NCI-H460 (cell line): ENCODE measurements around the gene PTPRT. TPM values are rescaled to one million over a fixed set of nuclear protein-coding genes. Genes with fewer than 3 reads are reported as not detected.

ENCODE experiments used
- DNase-seq: peaks from one replicate; pipeline ENCODE4 v3.0.0-alpha.2; 2016; ENCODE audit warnings: low read depth; ENCODE audit errors: extremely low read depth
- total RNA-seq: library from RNA; depleted of rRNA; stranded (reverse); fragments of >200 nt; shearing (Covaris generic); gene quantifications from 2 replicates; pipeline ENCODE4 v1.2.3, GENCODE V29; 2014

Gene PTPRT
- total RNA-seq, 1 experiment from 2014 or later: not detected

GRCh38 chr20:42594659-42595058 is 595.0 kb downstream of the PTPRT start:
- DNase-seq: no peak

DNA sequence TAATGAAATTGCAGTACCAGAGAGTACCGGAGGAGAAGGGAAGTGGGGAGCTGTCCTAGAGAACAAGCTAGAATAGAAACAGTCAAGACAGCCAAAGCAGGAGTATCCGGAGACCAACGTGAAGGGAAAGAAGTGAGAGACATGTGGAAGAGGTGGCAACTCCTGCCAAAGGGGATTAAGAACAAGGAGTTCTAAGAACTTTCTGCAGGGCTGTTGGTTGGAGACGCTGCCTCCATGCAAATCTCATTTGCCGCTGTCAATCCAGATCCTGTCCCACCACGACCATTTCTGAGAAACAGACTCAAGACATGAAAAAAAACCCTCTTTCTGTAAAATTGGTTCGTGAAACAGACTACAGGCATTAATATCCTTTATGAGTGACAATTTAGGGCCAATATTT is 595.7 kb downstream of the PTPRT start:
- DNase-seq: no peak

- no peak for DNase-seq
These were observed 599.6 kb downstream of the PTPRT start for GRCh38 chr20:42589976-42590639.

GRCh38 chr20:42588847-42589246 is 600.9 kb downstream of the PTPRT start:
- DNase-seq: no peak

- no peak for DNase-seq
These were observed 602.3 kb downstream of the PTPRT start for GRCh38 chr20:42587427-42587826.

DNA sequence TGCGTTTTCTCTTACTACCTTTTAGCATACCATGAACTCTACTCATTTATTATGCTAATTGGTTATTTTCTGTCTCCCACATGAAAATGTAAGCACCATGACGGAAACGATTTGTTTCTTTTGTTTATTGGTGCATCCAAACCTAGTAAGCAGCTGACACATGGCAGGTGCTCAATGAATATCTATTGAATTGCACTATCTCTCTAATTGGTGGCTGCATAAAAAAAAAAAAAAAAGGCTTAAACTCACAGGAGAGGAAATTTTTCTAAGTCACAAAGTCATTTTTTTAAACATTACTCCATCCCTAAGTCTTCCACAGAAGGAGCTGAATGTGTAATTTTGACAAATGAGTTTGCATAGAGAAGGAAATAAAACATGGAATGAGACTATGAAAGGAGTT is 608.4 kb downstream of the PTPRT start:
- DNase-seq: no peak

DNA sequence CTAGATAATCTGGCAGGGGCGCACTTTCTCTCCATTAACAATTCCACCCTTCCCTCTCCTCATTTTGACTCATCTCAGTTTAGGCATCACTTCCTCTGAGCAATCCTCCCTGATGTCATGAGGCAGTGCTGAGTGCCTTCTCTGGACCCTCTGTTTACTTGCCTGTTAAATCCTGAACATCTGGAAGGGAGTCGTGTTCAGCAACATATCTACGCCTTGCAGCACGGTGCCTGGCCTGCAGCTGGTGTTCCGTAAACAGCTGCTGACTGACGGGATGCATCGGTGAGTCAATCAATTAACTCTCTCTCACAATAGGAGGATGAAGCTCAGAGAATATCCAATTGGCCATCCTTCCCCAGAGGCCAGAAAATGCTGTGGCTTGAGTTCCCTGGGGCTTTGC is 613.5 kb downstream of the PTPRT start:
- DNase-seq: no peak

GRCh38 chr20:42572320-42573016 is 617.2 kb downstream of the PTPRT start:
- no peak for DNase-seq

- peak; percentile 33 for DNase-seq
These were observed 622.3 kb downstream of the PTPRT start for GRCh38 chr20:42567409-42567808.

DNA sequence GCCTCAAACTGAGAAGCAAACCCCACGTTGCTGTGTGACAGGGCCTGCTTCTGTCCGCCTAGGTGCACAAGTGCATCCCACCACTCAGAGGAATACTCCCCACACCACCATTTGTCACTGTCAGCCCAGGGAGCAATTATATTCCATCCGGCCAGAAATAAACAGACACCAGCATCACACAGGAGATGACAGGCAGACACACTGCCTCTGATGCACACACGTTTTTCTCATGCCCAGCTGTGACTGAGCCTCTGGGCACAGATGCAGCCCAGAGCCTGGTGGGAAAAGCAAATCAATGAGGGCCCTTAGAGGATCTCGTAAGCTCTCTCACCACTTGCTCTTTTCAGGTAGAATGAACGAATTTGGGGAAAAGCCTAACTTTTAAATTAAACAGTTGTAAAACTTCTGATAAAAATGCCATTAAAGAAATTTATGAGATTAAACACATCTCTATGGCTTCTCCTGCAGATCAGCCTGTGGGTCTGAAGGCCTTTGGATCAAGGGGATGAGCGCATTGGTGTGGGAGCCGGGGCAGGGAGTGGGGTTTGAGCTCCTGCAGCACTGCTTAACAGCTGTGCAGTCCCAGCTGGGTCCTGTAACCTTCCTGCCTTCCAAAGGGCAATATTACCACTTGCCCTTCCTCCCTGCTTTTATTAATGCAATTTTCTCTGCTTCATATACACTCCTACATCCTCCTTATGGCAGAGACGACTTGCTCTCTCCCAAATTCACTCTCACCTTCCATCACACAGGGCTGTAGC is 624.3 kb downstream of the PTPRT start:
- no peak for DNase-seq

DNA sequence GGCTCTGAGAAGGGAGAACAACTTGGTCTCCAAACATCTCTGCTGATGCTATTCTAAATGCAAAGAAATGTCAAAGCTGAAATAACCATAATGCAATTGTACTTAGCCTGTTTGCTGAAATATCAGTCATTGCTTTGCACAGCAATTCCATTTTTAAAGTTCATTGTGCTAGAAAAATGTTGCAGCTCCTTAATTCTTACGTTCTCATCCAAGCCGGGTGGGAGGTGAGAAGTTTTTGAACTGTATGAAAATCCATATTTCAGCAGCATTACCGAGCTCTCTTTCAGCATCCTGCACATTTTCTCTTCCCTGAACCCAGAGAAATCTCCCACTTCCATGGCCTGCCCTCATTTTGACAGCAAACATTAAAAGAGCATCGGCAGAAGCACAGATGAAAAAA is 630.0 kb downstream of the PTPRT start:
- no peak for DNase-seq

- no peak for DNase-seq
These were observed 633.1 kb downstream of the PTPRT start for GRCh38 chr20:42556575-42556974.

DNA sequence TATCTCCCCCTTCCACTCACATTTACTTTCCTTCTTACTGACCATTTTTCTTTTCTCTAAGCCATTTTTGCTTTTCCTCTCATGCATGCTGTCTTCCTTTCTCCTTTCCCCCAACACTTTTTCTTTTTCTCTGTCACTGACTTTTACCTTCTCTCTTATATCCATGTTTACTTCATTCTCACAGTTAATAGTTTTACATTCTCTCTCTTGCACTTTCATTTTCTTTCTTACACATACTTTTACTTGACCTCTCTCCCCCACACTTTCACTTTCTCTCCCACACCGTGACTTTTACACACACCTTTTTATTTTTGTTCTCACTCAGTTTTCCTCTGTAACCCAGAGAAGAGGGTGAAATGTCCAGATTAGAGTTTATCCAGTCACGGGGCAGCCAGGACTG is 636.3 kb downstream of the PTPRT start:
- DNase-seq: no peak

DNA sequence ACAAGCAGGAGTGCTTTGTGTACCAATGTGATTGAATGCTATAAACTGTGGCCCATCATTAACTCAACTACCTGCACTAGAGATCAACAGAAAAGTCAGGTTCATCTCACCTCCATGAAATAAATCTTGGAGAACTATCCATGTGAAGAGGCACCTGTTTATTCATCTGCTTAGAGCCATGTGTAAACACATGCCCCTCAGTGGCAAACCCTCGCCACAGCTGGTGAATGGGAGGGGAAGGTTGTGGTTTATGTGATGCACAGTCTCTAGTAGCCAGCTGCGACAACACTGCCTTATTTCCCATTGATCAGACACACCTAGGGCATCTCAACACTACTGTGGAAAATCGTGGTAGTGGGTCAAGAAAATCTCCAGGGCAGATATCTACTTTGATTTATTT is 640.2 kb downstream of the PTPRT start:
- DNase-seq: no peak

DNA sequence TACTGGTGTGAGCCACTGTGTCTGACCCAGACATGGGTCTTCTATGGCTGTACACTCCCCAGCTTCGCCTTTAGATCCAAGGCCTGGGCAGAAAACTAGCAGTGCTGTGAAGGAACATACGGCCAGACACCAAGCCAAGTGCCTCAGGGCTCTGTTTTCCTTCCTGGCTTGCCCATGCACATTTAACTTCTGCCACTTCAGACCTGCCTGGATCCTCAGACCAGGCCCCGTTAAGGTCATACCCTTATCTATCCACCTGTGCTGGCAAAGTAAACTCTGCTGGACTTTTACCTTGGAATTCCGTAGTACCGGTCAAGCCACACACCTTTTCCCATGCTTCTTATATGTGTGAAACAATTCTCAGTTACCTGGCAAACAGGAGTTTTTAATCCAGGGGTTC is 644.8 kb downstream of the PTPRT start:
- no peak for DNase-seq

GRCh38 chr20:42532831-42533230 is 656.9 kb downstream of the PTPRT start:
- DNase-seq: no peak

GRCh38 chr20:42531508-42531961 is 658.2 kb downstream of the PTPRT start:
- DNase-seq: no peak

DNA sequence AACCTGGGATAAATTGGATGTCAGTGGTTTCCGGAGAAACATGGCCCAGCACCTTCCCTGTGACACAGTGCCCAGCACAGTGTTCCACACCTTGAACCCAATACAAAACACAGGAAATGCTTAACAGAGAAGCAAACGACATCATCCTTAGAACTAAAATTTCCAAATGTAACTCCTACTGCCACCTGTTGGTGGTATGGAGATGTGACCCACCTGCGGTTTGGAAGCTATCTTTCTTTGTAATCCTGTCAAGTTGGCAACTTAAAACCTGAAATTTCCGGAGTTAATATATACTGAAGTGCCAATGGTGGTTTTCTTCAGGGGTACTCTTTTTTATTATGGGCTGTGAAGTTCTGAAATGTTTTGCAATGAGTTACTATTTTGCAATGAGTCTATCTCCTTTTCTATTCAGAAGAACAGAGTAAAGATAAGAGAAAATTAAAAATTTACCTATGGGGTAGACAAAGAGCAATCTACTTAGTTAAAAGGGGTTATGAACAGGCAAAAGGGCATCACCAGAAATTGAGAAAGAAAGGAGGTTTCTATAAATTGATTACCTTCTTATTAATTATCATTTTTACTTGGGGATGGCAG is 658.8 kb downstream of the PTPRT start:
- DNase-seq: peak; percentile 1

DNA sequence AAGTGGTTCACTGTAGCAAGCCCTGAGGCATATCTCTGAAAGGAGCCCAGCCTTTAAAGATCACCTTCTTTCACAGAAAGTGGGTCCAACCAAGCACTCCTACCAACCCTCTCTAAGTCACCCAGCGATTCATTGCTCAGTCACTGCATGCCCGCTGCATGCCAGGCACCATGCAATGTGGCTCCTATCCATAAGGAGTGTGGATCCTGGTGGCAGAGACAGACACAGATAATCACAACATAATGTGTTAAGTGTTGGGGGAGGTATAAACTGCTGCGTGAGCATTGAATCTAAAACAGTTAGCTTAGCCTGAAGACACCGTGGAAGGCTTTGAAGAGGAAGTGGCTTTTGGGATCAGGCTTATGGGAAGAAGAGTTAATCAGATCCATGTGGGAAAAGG is 659.5 kb downstream of the PTPRT start:
- DNase-seq: no peak

GRCh38 chr20:42524058-42524457 is 665.6 kb downstream of the PTPRT start:
- DNase-seq: no peak

GRCh38 chr20:42516692-42517091 is 673.0 kb downstream of the PTPRT start:
- no peak for DNase-seq
